Astrocyte (in vitro differentiated cells and primary cell): ENCODE results near the gene ZNF300. TPM values are rescaled to one million over a fixed set of nuclear protein-coding genes. Genes with fewer than 3 reads are reported as not detected.
"Not testable (repeated sequence)": the region's sequence is repeated elsewhere in the genome, so short reads cannot be mapped to it uniquely, and the experiment has no call there.

Experiments used
- DNase-seq: peaks from one replicate; pipeline ENCODE4 v3.0.0-alpha.2; 2010; ENCODE audit warnings: low read depth
- FAIRE-seq: peaks from 2 replicates; lab custom pipeline; 2011; peaks lifted over from hg19 to GRCh38; lab: Jason Lieb, UNC
- H2AFZ ChIP-seq: 2 replicates; pipeline ENCODE4 v1.6.0; 2012; ENCODE audit warnings: low read depth, low read length, inconsistent platforms
- H3K27ac ChIP-seq: 2 replicates; pipeline ENCODE4 v1.5.1; 2011; ENCODE audit warnings: low read depth, low read length, inconsistent platforms
- H3K27me3 ChIP-seq: 2 replicates; pipeline ENCODE4 v1.6.0; 2011; ENCODE audit warnings: low read length, inconsistent platforms; ENCODE audit not compliant: insufficient read depth
- H3K36me3 ChIP-seq: 2 replicates; pipeline ENCODE4 v1.5.1; 2011; ENCODE audit warnings: low read length, inconsistent platforms; ENCODE audit not compliant: insufficient read depth
- H3K4me1 ChIP-seq: 2 replicates; pipeline ENCODE4 v1.5.1; 2011; ENCODE audit warnings: low read length, inconsistent platforms; ENCODE audit not compliant: insufficient read depth
- H3K4me2 ChIP-seq: 2 replicates; pipeline ENCODE4 v1.6.0; 2012; ENCODE audit warnings: low read length, inconsistent platforms
- H3K4me3 ChIP-seq: 2 replicates; pipeline ENCODE4 v1.5.1; 2011; ENCODE audit warnings: low read depth, mild to moderate bottlenecking, low read length, inconsistent platforms; ENCODE audit not compliant: insufficient read depth
- H3K79me2 ChIP-seq: 2 replicates; pipeline ENCODE4 v1.6.0; 2012; ENCODE audit warnings: mild to moderate bottlenecking, low read length, inconsistent platforms; ENCODE audit not compliant: insufficient read depth
- H3K9ac ChIP-seq: 2 replicates; pipeline ENCODE4 v1.6.0; 2012; ENCODE audit warnings: mild to moderate bottlenecking, low read length, inconsistent platforms
- H3K9me3 ChIP-seq: 2 replicates; pipeline ENCODE4 v1.5.1; 2012; ENCODE audit warnings: low read depth, mild to moderate bottlenecking, low read length, inconsistent platforms; ENCODE audit not compliant: insufficient read depth
- H4K20me1 ChIP-seq: 2 replicates; pipeline ENCODE4 v1.6.0; 2012; ENCODE audit warnings: low read length, inconsistent platforms; ENCODE audit not compliant: insufficient read depth
- H3K27ac Mint-ChIP-seq: one replicate; pipeline ENCODE4 v1.8.0; 2021; ENCODE audit warnings: mild to moderate bottlenecking, mixed read lengths; ENCODE audit not compliant: unreplicated experiment
- H3K27me3 Mint-ChIP-seq: one replicate; pipeline ENCODE4 v1.8.0; 2021; ENCODE audit warnings: low read depth, mixed read lengths; ENCODE audit not compliant: unreplicated experiment
- H3K36me3 Mint-ChIP-seq: one replicate; pipeline ENCODE4 v1.8.0; 2021; ENCODE audit warnings: low read depth, mixed read lengths; ENCODE audit not compliant: unreplicated experiment
- H3K4me1 Mint-ChIP-seq: one replicate; pipeline ENCODE4 v1.8.0; 2021; ENCODE audit warnings: low read depth, mixed read lengths; ENCODE audit not compliant: unreplicated experiment
- H3K4me3 Mint-ChIP-seq: one replicate; pipeline ENCODE4 v1.8.0; 2021; ENCODE audit warnings: mild to moderate bottlenecking, moderate library complexity, mixed read lengths; ENCODE audit not compliant: unreplicated experiment
- H3K9me3 Mint-ChIP-seq: one replicate; pipeline ENCODE4 v1.8.0; 2021; ENCODE audit warnings: mild to moderate bottlenecking, mixed read lengths; ENCODE audit not compliant: unreplicated experiment
- CTCF ChIP-seq: IDR thresholded peaks from 2 replicates; pipeline ENCODE4 v1.5.1; 2011; ENCODE audit warnings: low read depth, mild to moderate bottlenecking, inconsistent platforms, low read length, moderate library complexity; ENCODE audit not compliant: insufficient read depth
- EZH2 ChIP-seq: IDR thresholded peaks from 2 replicates; pipeline ENCODE4 v1.6.1; 2012; ENCODE audit warnings: mild to moderate bottlenecking, low read length, inconsistent platforms; ENCODE audit not compliant: insufficient read depth
- total RNA-seq: library from RNA; stranded (reverse); gene quantifications from 2 replicates; pipeline ENCODE4 v1.2.1, GENCODE V29; 2021

The ZNF300 gene
- total RNA-seq, 1 donor from 2014 or later: 9.2 TPM

DNA sequence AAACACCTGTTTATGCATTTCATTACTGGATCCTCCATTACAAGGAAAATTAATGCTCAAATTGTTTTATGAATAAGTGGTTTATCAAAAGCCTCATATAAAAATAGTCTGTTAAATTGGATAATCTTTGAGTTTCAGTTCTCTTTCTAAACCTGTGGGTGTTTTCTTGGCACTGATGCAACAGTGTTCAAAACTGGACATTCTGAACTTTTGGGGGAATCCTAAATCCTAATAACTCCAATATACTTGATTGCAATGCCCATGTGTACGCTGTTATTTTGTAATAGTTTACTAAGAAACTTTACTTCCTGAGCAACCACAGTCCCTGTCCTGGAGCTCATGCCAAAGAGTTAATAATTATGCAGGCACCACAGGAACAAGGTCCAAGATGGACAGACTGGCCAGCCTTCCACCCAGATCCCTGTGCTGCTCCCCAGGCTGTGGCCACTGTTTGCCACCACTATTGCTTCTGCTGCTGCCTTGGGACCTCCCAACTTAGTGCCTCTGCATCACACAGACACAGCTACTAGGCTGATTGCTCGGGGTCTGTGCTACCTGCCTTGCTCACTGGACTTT, 44.4 kb downstream of the ZNF300 start:
- Histone ChIP-seq H3K9me3 (no peaks in the 10 kb centered on the region), H3K9ac (no peak overlapping the region), H3K79me2 (no peaks in the 10 kb centered on the region), H3K4me3 (no peak overlapping the region), H4K20me1 (no peaks in the 10 kb centered on the region), H2AFZ (no peak overlapping the region), H3K27me3 (no peaks in the 10 kb centered on the region), H3K4me1 (no peaks in the 10 kb centered on the region), H3K36me3 (no peaks in the 10 kb centered on the region), H3K4me2 (no peak overlapping the region), H3K27ac (no peak overlapping the region)
- TF ChIP-seq EZH2 (no peak), CTCF (no peak)
- peaks cover 9% of the 10 kb centered on the region for H3K9me3 Mint-ChIP-seq
- H3K27ac Mint-ChIP-seq: no peak overlapping the region
- peaks cover 5% of the 10 kb centered on the region for H3K27me3 Mint-ChIP-seq
- no peaks in the 10 kb centered on the region for H3K36me3 Mint-ChIP-seq
- no peak for FAIRE-seq
- DNase-seq: no peak
- no peaks in the 10 kb centered on the region for H3K4me1 Mint-ChIP-seq
- H3K4me3 Mint-ChIP-seq: no peak overlapping the region

GRCh38 chr5:150856700-150857099, 48.1 kb downstream of the ZNF300 start:
- DNase-seq, H2AFZ ChIP-seq, H3K4me3 ChIP-seq, H3K36me3 ChIP-seq, H3K27ac Mint-ChIP-seq, H3K4me3 Mint-ChIP-seq, H3K27ac ChIP-seq, H3K4me1 Mint-ChIP-seq, H3K9me3 Mint-ChIP-seq, H3K4me1 ChIP-seq, H3K27me3 Mint-ChIP-seq, H3K9ac ChIP-seq, H4K20me1 ChIP-seq, H3K27me3 ChIP-seq, H3K4me2 ChIP-seq, H3K36me3 Mint-ChIP-seq, H3K79me2 ChIP-seq, H3K9me3 ChIP-seq, FAIRE-seq: not testable (repeated sequence)

- Histone ChIP-seq H3K79me2 (no peaks in the 10 kb centered on the region), H3K36me3 (no peaks in the 10 kb centered on the region), H3K9me3 (no peaks in the 10 kb centered on the region), H2AFZ (no peak overlapping the region), H3K9ac (no peak overlapping the region), H3K27me3 (peaks cover 4% of the 10 kb centered on the region), H3K4me2 (no peak overlapping the region), H4K20me1 (no peaks in the 10 kb centered on the region), H3K4me1 (no peaks in the 10 kb centered on the region), H3K4me3 (no peak overlapping the region), H3K27ac (no peak overlapping the region)
- H3K4me1 Mint-ChIP-seq: no peaks in the 10 kb centered on the region
- no peak overlapping the region for H3K27ac Mint-ChIP-seq
- no peaks in the 10 kb centered on the region for H3K36me3 Mint-ChIP-seq
- TF ChIP-seq CTCF (no peak), EZH2 (no peak)
- no peak for DNase-seq
- H3K27me3 Mint-ChIP-seq: peaks cover 7% of the 10 kb centered on the region
- no peak overlapping the region for H3K4me3 Mint-ChIP-seq
- H3K9me3 Mint-ChIP-seq: no peaks in the 10 kb centered on the region
- no peak for FAIRE-seq
These were observed 51.2 kb downstream of the ZNF300 start for GRCh38 chr5:150853561-150853960.
